ENCODE data around the gene FRY. TPM values are rescaled to one million over a fixed set of nuclear protein-coding genes. Genes with fewer than 3 reads are reported as not detected.

Gene FRY
- total and polyA plus RNA-seq, 2 of the 13 experiments (the other 11 are each of a cell fraction or from before 2014, with no cell fraction given) = 8.2 to 13.1 TPM

GRCh38 chr13:32310134-32310706, 278.6 kb downstream of the FRY start:
- 13% methylated on average over 11 of the region's 12 CpGs for WGBS (ENCODE audit: low lambda C conversion rate)
- in situ Hi-C loops (cut with HindIII; ENCODE audit: extremely low pct_ligation_motif_present, low pct_unique_long_range_greater_than_20kb) = loop anchor here (5.0 kb wide), 2 partner anchors 63 to 293 kb away; no protein-coding TSS in a partner anchor
- ChIA-PET POLR2A (no interaction called here), CTCF (ENCODE audit: low intra/inter-chr PET ratio, low total read pairs) (interaction anchor here (1.2 to 3.8 kb wide), 5 partner anchors 42 to 401 kb away, joined by 5 to 51 read pairs (median 8); no protein-coding TSS in a partner anchor)
- Histone ChIP-seq H3K4me1 (ENCODE audit: insufficient read depth, low read length) (peaks cover 31% of the 10 kb centered on the region), H2AFZ (ENCODE audit: low read length) (peak overlapping the region; percentile 100), H4K20me1 (ENCODE audit: insufficient read depth, low read length) (no peaks in the 10 kb centered on the region), H3K36me3 (replicated peaks in 1 of 2; ENCODE audit: control insufficient read depth in 1 of 2, insufficient read depth in 2 of 2, low read length in 2 of 2) (no peaks in the 10 kb centered on the region), H3K27me3 (ENCODE audit: control insufficient read depth in 1 of 2, insufficient read depth in 2 of 2, low read length in 2 of 2) (no peaks in the 10 kb centered on the region), H3K9me3 (ENCODE audit: low read length) (no peaks in the 10 kb centered on the region), H3K9ac (ENCODE audit: insufficient read depth, low read depth, low read length) (peak overlapping the region; percentile 19; the same call in 1 of the 2 replicates), H3K4me2 (ENCODE audit: low read depth, low read length) (peak overlapping the region; percentile 76), H3K27ac (ENCODE audit: extremely low read length, insufficient read depth, low read length) (peak overlapping the region; percentile 19), H3K4me3 (replicated peaks in 1 of 3; ENCODE audit: insufficient read depth in 1 of 3, low read depth in 2 of 3, low read length in 3 of 3) (peak overlapping the region in 2 of 3 experiments; percentile 41 to 44; a peak in 3 of 6 replicates), H3K79me2 (ENCODE audit: insufficient read depth, low read length) (no peaks in the 10 kb centered on the region)
- no TSS peak for BruUV-seq (replicated peaks)
- intact Hi-C loops (cut with micrococcal nuclease; ENCODE audit: unreplicated experiment) = loop anchor here (1.0 kb wide), 3 partner anchors 64 to 309 kb away; no protein-coding TSS in a partner anchor
- ATAC-seq (peak; percentile 89), DNase-seq (ENCODE audit: low spot score) (peak; percentile 65), FAIRE-seq (peak; percentile 93)
- TF ChIP-seq SIN3B (IDR thresholded peaks at IDR 0.05; ENCODE audit: low read length) (no peak), TOE1 (CRISPR knock-in tag; IDR thresholded peaks at IDR 0.05) (no peak), ZSCAN12 (CRISPR knock-in tag; IDR thresholded peaks at IDR 0.05) (no peak), ZNF768 (CRISPR knock-in tag; IDR thresholded peaks at IDR 0.05) (no peak), MTA3 (CRISPR knock-in tag; IDR thresholded peaks at IDR 0.05) (no peak), PAX8 (CRISPR knock-in tag; IDR thresholded peaks at IDR 0.05; ENCODE audit: borderline replicate concordance) (no peak), RAD21 (CRISPR knock-in tag; IDR thresholded peaks at IDR 0.05) (peak; percentile 53), NR1H2 (CRISPR knock-in tag; IDR thresholded peaks at IDR 0.05; ENCODE audit: borderline replicate concordance, low read depth) (no peak), LRRFIP1 (CRISPR knock-in tag; conservative IDR thresholded peaks at IDR 0.05) (no peak), ATF1 (CRISPR knock-in tag; IDR thresholded peaks at IDR 0.05) (no peak), JUNB (CRISPR knock-in tag; IDR thresholded peaks at IDR 0.05; ENCODE audit: borderline replicate concordance) (no peak), ARID5B (CRISPR knock-in tag; IDR thresholded peaks at IDR 0.05) (no peak), TRIM24 (CRISPR knock-in tag; IDR thresholded peaks at IDR 0.05) (no peak), ZNF362 (CRISPR knock-in tag; IDR thresholded peaks at IDR 0.05; ENCODE audit: borderline replicate concordance) (no peak), ZEB1 (IDR thresholded peaks at IDR 0.05; ENCODE audit: insufficient replicate concordance, low read depth) (no peak), IRF2 (CRISPR knock-in tag; IDR thresholded peaks at IDR 0.05) (no peak), CHD2 (IDR thresholded peaks at IDR 0.05; ENCODE audit: low read depth, low read length) (no peak)

Data from HepG2 (cell line).